HepG2 (cell line): ENCODE measurements around the gene TAGLN2. TPM values are rescaled to one million over a fixed set of nuclear protein-coding genes. Genes with fewer than 3 reads are reported as not detected.

Experiments used
- ARID4A ChIP-seq: sonication (generic); formaldehyde crosslinking; IDR thresholded peaks from 2 replicates; pipeline ENCODE4 v1.5.0; 2020; ENCODE audit warnings: mild to moderate bottlenecking, missing genetic modification reagents, borderline replicate concordance
- CHD2 ChIP-seq: IDR thresholded peaks from 2 replicates; pipeline ENCODE4 v1.6.1; 2011; ENCODE audit warnings: low read depth, low read length, improper control_type of control experiment
- DNMT3B ChIP-seq: conservative IDR thresholded peaks from 2 replicates; pipeline ENCODE4 v1.6.1; 2016; ENCODE audit warnings: missing biosample characterization, control low read depth
- EHMT2 ChIP-seq: fragments of 200-600 bp; sonication (generic); IDR thresholded peaks from 2 replicates; pipeline ENCODE4 v1.7.0; 2017; ENCODE audit warnings: antibody characterized with exemption, low read depth, low read length, borderline replicate concordance
- HCFC1 ChIP-seq: fragments of 150-350 bp; IDR thresholded peaks from 2 replicates; pipeline ENCODE4 v1.6.1; 2014; ENCODE audit warnings: low read depth, low read length
- KAT7 ChIP-seq: IDR thresholded peaks from 2 replicates; pipeline ENCODE4 v1.6.1; 2018; ENCODE audit warnings: borderline replicate concordance, missing compliant biosample characterization
- MAFG ChIP-seq: sonication (generic); formaldehyde crosslinking; IDR thresholded peaks from 2 replicates; pipeline ENCODE4 v1.5.1; 2020; ENCODE audit warnings: mild to moderate bottlenecking, missing genetic modification reagents
- MLX ChIP-seq: IDR thresholded peaks from 2 replicates; pipeline ENCODE4 v1.6.1; 2016
- NAIF1 ChIP-seq: sonication (generic); formaldehyde crosslinking; IDR thresholded peaks from 2 replicates; pipeline ENCODE4 v1.5.0; 2020; ENCODE audit warnings: mild to moderate bottlenecking, missing genetic modification reagents, borderline replicate concordance
- PHF20 ChIP-seq: sonication (generic); formaldehyde crosslinking; IDR thresholded peaks from 2 replicates; pipeline ENCODE4 v1.5.0; 2020; ENCODE audit warnings: mild to moderate bottlenecking, missing genetic modification reagents
- POLR2G ChIP-seq: fragments of 200-400 bp; formaldehyde crosslinking; IDR thresholded peaks from 2 replicates; pipeline ENCODE4 v1.6.1; 2018; ENCODE audit warnings: mild to moderate bottlenecking, low read depth, low read length, moderate library complexity
- SALL2 ChIP-seq: sonication (generic); formaldehyde crosslinking; IDR thresholded peaks from 2 replicates; pipeline ENCODE4 v1.8.1; 2023; ENCODE audit warnings: mild to moderate bottlenecking, missing genetic modification reagents, inconsistent platforms
- SNAI1 ChIP-seq: sonication (generic); formaldehyde crosslinking; IDR thresholded peaks from 2 replicates; pipeline ENCODE4 v1.5.0; 2020; ENCODE audit warnings: mild to moderate bottlenecking, missing genetic modification reagents, borderline replicate concordance
- SRSF9 ChIP-seq: fragments of 200-400 bp; formaldehyde crosslinking; IDR thresholded peaks from 2 replicates; pipeline ENCODE4 v1.6.1; 2018; ENCODE audit warnings: borderline replicate concordance, mild to moderate bottlenecking, low read depth, low read length; ENCODE audit not compliant: insufficient read depth, poor library complexity, severe bottlenecking
- ZBED4 ChIP-seq: sonication (generic); formaldehyde crosslinking; IDR thresholded peaks from 2 replicates; pipeline ENCODE4 v1.4.0; 2020; ENCODE audit warnings: missing genetic modification reagents, borderline replicate concordance
- ZBTB1 ChIP-seq: sonication (generic); formaldehyde crosslinking; IDR thresholded peaks from 2 replicates; pipeline ENCODE4 v1.4.0; 2020; ENCODE audit warnings: missing genetic modification reagents, borderline replicate concordance
- ZNF639 ChIP-seq: conservative IDR thresholded peaks from 2 replicates; pipeline ENCODE4 v1.6.1; 2018; ENCODE audit warnings: missing genetic modification reagents
- ZNF672 ChIP-seq: sonication (generic); formaldehyde crosslinking; IDR thresholded peaks from 2 replicates; pipeline ENCODE4 v1.8.1; 2022; ENCODE audit warnings: missing genetic modification reagents
- ZNF800 ChIP-seq: sonication (generic); formaldehyde crosslinking; IDR thresholded peaks from 2 replicates; pipeline ENCODE4 v1.4.0; 2020; ENCODE audit warnings: missing genetic modification reagents
- polyA plus RNA-seq, 8 experiments: library from polyadenylated mRNA; depleted of rRNA in 3 of 8; stranded (reverse) in 7 of 8; unstranded in 1 of 8; fragments of >200 nt; fragmentation: Illumina TruSeq in 4 of 8; extraction: Trizol in 4 of 8; gene quantifications; 2 replicates each; pipeline versions ENCODE4 v1.2.1 to v1.2.3, GENCODE V29; 2011 to 2016; ENCODE audit warnings: low read depth in 4 of 8, missing spikeins in 1 of 8, mixed read lengths in 1 of 8; ENCODE audit not compliant: insufficient read depth in 1 of 8
- total RNA-seq, 5 experiments: library from RNA; depleted of rRNA; stranded (reverse); fragments of >200 nt; fragmentation: Illumina TruSeq; extraction: Trizol; gene quantifications; 2 replicates each; pipeline ENCODE4 v1.2.3, GENCODE V29; 2016; ENCODE audit warnings: low read depth in 1 of 5

TAGLN2 gene
- total and polyA plus RNA-seq, 2 of the 13 experiments (the other 11 are each of a cell fraction or from before 2014, with no cell fraction given) = 6.7 to 17.2 TPM

GRCh38 chr1:159970932-159971342 is 45.6 kb upstream of the TAGLN2 start (continued):
- peak; percentile 39; the same call in 1 of the 2 replicates for TF ChIP-seq ARID4A (CRISPR knock-in tag)
- TF ChIP-seq ZBED4 = no peak
- no peak for TF ChIP-seq ZBTB1 (CRISPR knock-in tag)
- TF ChIP-seq KAT7 (CRISPR knock-in tag) = no peak
- TF ChIP-seq ZNF672 = no peak
- no peak for TF ChIP-seq POLR2G
- no peak for TF ChIP-seq PHF20 (CRISPR knock-in tag)
- peak; percentile 89; the same call in 1 of the 2 replicates for TF ChIP-seq EHMT2
- no peak for TF ChIP-seq DNMT3B
- no peak for TF ChIP-seq NAIF1 (CRISPR knock-in tag)
- no peak for TF ChIP-seq HCFC1
- TF ChIP-seq ZNF639 (CRISPR knock-in tag) = no peak
- TF ChIP-seq MAFG (CRISPR knock-in tag) = no peak
- TF ChIP-seq SNAI1 (CRISPR knock-in tag) = no peak
- no peak for TF ChIP-seq CHD2
- TF ChIP-seq MLX (CRISPR knock-in tag) = peak; percentile 99
- no peak for TF ChIP-seq SALL2
- TF ChIP-seq ZNF800 = no peak
- no peak for TF ChIP-seq SRSF9
